Measurements from ENCODE around the gene ZNF76. TPM values are rescaled to one million over a fixed set of nuclear protein-coding genes. Genes with fewer than 3 reads are reported as not detected.
"Not testable (repeated sequence)": the region's sequence is repeated elsewhere in the genome, so short reads cannot be mapped to it uniquely, and the experiment has no call there.

ZNF76 gene
- total RNA-seq, 1 donor from 2014 or later: 20.3 TPM

DNA sequence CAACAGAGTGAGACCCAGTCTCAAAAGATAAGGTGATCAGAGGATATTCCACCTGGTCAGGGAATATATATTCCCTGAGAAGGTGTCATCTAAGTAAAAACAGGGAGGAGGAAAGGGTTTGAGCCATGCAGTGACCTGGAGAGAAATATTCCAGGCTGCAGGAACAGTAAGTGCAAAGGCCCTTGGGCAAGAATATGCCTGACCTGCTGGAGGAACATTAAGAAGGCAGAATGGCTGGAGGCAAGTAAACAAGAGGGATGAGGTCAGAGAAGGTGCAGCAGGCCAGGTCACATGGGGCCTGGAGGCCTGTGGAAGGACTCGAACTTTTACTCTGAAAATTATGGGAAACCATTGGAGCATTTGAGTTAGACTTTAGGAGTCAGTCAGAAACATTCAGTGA, 44.8 kb downstream of the ZNF76 start:
- TF ChIP-seq, protein P1, sequence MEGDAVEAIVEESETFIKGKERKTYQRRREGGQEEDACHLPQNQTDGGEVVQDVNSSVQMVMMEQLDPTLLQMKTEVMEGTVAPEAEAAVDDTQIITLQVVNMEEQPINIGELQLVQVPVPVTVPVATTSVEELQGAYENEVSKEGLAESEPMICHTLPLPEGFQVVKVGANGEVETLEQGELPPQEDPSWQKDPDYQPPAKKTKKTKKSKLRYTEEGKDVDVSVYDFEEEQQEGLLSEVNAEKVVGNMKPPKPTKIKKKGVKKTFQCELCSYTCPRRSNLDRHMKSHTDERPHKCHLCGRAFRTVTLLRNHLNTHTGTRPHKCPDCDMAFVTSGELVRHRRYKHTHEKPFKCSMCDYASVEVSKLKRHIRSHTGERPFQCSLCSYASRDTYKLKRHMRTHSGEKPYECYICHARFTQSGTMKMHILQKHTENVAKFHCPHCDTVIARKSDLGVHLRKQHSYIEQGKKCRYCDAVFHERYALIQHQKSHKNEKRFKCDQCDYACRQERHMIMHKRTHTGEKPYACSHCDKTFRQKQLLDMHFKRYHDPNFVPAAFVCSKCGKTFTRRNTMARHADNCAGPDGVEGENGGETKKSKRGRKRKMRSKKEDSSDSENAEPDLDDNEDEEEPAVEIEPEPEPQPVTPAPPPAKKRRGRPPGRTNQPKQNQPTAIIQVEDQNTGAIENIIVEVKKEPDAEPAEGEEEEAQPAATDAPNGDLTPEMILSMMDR (IDR thresholded peaks at IDR 0.05): no peak
- H3K27ac Mint-ChIP-seq (ENCODE audit: unreplicated experiment): no peak overlapping the region
- no peaks in the 10 kb centered on the region for H3K36me3 Mint-ChIP-seq (ENCODE audit: low read depth)
- H3K4me1 Mint-ChIP-seq (ENCODE audit: low read depth): peaks cover 13% of the 10 kb centered on the region
- H3K9me3 Mint-ChIP-seq (ENCODE audit: low read depth): no peaks in the 10 kb centered on the region
- DNase-seq (ENCODE audit: low spot score): no peak
- H3K27me3 Mint-ChIP-seq (ENCODE audit: low read depth): no peaks in the 10 kb centered on the region
- no peak overlapping the region for H3K4me3 Mint-ChIP-seq (ENCODE audit: unreplicated experiment)

DNA sequence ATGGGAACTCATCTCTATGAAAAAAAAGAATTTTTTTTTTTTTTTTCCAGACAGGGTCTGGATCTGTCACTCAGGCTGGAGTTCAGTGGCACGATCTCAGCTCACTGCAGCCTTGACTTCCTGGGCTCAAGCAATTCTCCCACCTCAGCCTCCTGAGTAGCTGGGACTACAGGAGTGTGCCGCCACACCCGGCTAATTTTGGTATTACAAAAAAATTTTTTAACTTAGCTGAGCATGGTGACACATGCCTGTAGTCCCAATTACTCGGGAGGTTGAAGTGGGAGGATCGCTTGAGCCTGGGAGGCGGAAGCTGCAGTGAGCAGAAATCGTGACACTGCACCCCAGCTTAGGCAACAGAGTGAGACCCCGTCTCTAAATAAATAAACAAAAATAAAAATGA, 45.6 kb downstream of the ZNF76 start:
- no peaks in the 10 kb centered on the region for H3K36me3 Mint-ChIP-seq (ENCODE audit: low read depth)
- no peak for DNase-seq (ENCODE audit: low spot score)
- H3K27ac Mint-ChIP-seq (ENCODE audit: unreplicated experiment): no peak overlapping the region
- TF ChIP-seq, protein P1 (IDR thresholded peaks at IDR 0.05): no peak
- H3K4me3 Mint-ChIP-seq (ENCODE audit: unreplicated experiment): no peak overlapping the region
- H3K27me3 Mint-ChIP-seq (ENCODE audit: low read depth): no peaks in the 10 kb centered on the region
- H3K4me1 Mint-ChIP-seq (ENCODE audit: low read depth): peaks cover 13% of the 10 kb centered on the region
- H3K9me3 Mint-ChIP-seq (ENCODE audit: low read depth): no peaks in the 10 kb centered on the region

DNA sequence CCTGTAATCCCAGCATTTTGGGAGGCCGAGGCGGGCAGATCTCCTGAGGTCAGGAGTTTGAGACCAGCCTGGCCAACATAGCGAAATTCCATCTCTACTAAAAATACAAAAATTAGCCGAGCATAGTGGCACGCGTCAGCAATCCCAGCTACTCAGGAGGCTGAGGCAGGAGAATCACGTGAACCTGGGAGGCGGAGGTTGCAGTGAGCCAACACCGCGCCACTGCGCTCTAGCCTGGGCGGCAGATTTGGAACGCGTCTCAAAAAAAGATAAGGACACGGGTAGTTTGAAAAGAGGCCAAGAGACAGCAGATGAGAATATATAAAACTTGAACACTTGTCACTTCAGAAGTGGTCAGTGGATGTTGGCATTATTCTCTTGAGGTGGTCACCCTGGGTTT, 47.6 kb downstream of the ZNF76 start:
- H3K27ac Mint-ChIP-seq (ENCODE audit: unreplicated experiment); H3K4me3 Mint-ChIP-seq (ENCODE audit: unreplicated experiment); H3K9me3 Mint-ChIP-seq (ENCODE audit: low read depth); H3K36me3 Mint-ChIP-seq (ENCODE audit: low read depth); DNase-seq (ENCODE audit: low spot score); H3K27me3 Mint-ChIP-seq (ENCODE audit: low read depth): not testable (repeated sequence)
- peaks cover 13% of the 10 kb centered on the region for H3K4me1 Mint-ChIP-seq (ENCODE audit: low read depth)

DNA sequence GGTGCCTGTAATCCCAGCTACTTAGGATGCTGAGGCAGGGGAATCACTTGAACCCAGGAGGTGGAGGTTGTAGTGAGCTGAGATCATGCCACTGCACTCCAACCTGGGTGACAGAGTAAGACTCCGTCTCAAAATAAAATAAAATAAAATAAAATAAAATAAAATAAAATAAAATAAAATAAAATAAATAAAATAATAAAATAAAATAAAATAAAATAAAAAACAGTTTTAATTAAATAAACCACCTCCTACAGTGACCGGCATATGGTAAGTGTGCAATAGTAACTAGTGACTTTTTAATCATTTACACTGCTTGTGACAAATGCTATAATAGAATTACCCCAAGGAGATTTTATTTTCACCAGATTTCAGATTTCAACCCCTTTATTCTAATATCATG, 49.0 kb downstream of the ZNF76 start:
- not testable (repeated sequence) for H3K4me3 Mint-ChIP-seq (ENCODE audit: unreplicated experiment); H3K36me3 Mint-ChIP-seq (ENCODE audit: low read depth); H3K4me1 Mint-ChIP-seq (ENCODE audit: low read depth); DNase-seq (ENCODE audit: low spot score); H3K9me3 Mint-ChIP-seq (ENCODE audit: low read depth); H3K27ac Mint-ChIP-seq (ENCODE audit: unreplicated experiment); H3K27me3 Mint-ChIP-seq (ENCODE audit: low read depth)

DNA sequence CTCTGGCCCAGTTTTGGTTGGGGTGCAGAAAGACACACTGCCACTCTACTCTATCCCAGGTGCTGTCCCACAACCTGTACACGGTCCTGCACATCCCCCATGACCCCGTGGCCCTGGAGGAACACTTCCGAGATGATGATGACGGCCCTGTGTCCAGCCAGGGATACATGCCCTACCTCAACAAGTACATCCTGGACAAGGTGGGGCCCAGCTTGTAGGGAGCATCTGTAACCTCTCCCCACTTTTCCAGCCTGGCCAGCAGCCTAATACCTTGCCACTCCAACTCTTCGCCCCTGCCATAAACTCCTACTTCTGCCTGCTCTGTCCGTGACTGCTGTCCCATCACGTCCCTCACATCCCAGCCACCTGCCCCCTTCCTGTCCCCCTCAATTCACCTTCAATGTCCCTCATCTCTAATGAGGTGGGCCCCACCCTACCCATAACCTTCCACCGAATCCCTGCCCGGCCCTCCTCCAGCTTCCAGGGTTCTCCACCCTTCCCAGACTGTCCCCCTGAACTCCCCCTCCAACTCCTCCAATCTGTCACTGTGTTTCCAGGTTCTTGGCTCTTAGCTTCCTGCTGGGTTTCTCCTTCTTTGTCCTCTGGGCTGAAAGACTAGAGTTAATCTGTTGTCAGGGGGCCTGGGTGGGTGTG, 50.2 kb downstream of the ZNF76 start:
- peaks cover 2% of the 10 kb centered on the region for H3K27me3 Mint-ChIP-seq (ENCODE audit: low read depth)
- no peaks in the 10 kb centered on the region for H3K4me1 Mint-ChIP-seq (ENCODE audit: low read depth)
- TF ChIP-seq, protein P1 (IDR thresholded peaks at IDR 0.05): no peak
- H3K36me3 Mint-ChIP-seq (ENCODE audit: low read depth): no peaks in the 10 kb centered on the region
- DNase-seq (ENCODE audit: low spot score): no peak
- H3K4me3 Mint-ChIP-seq (ENCODE audit: unreplicated experiment): no peak overlapping the region
- H3K27ac Mint-ChIP-seq (ENCODE audit: unreplicated experiment): no peak overlapping the region
- no peaks in the 10 kb centered on the region for H3K9me3 Mint-ChIP-seq (ENCODE audit: low read depth)

DNA sequence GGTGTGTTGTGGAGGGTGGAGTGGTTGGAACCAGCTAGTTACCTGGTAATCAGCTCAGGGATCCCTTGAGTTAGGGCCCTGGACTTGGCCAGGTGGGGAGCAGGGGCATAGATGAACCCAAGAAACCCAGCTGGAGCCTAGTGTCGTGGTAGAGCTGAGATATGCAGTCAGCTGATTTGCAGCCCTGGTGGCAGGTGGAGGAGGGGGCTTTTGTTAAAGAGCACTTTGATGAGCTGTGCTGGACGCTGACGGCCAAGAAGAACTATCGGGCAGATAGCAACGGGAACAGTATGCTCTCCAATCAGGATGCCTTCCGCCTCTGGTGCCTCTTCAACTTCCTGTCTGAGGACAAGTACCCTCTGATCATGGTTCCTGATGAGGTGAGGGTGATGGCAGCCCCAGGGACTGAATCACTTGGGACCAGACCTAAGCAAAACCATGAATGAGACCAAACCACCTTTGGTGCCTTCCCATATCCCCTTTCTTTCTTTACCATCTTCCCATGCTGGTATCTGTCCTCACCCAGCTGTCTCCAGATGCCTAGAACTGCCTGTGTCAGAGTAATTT, 50.8 kb downstream of the ZNF76 start:
- peaks cover 2% of the 10 kb centered on the region for H3K27me3 Mint-ChIP-seq (ENCODE audit: low read depth)
- DNase-seq (ENCODE audit: low spot score): no peak
- TF ChIP-seq, protein P1 (IDR thresholded peaks at IDR 0.05): no peak
- H3K4me3 Mint-ChIP-seq (ENCODE audit: unreplicated experiment): no peak overlapping the region
- no peaks in the 10 kb centered on the region for H3K9me3 Mint-ChIP-seq (ENCODE audit: low read depth)
- H3K4me1 Mint-ChIP-seq (ENCODE audit: low read depth): no peaks in the 10 kb centered on the region
- no peaks in the 10 kb centered on the region for H3K36me3 Mint-ChIP-seq (ENCODE audit: low read depth)
- H3K27ac Mint-ChIP-seq (ENCODE audit: unreplicated experiment): no peak overlapping the region
